SK-N-MC (cell line): ENCODE results near the gene LLGL2.
"Not testable (repeated sequence)": the region's sequence is repeated elsewhere in the genome, so short reads cannot be mapped to it uniquely, and the experiment has no call there.

Experiments
- DNase-seq: peaks from one replicate; pipeline ENCODE4 v3.0.0-alpha.2; 2011; ENCODE audit warnings: low read depth, low spot score
- H3K27ac ChIP-seq: fragments of 200-600 bp; sonication (generic); 2 replicates; pipeline ENCODE4 v1.5.1; 2016; ENCODE audit warnings: mixed run types
- H3K36me3 ChIP-seq: fragments of 200-600 bp; sonication (generic); 2 replicates; pipeline ENCODE4 v1.6.1; 2017; ENCODE audit warnings: antibody characterized with exemption, low read length, mixed read lengths; ENCODE audit not compliant: insufficient read depth
- H3K4me3 ChIP-seq: fragments of 200-600 bp; sonication (generic); 2 replicates; pipeline ENCODE4 v1.5.1; 2016
- H3K9ac ChIP-seq: fragments of 200-600 bp; sonication (generic); 2 replicates; pipeline ENCODE4 v1.8.0; 2017; ENCODE audit warnings: mixed run types, mixed read lengths; ENCODE audit not compliant: insufficient read length
- H3K9me3 ChIP-seq: fragments of 200-600 bp; sonication (generic); 2 replicates; pipeline ENCODE4 v1.6.1; 2017; ENCODE audit warnings: low read depth, mild to moderate bottlenecking, antibody characterized with exemption, low read length, moderate library complexity, mixed read lengths
- EZH2 ChIP-seq: fragments of 200-600 bp; sonication (generic); IDR thresholded peaks from one replicate; pipeline ENCODE4 v1.6.1; 2017; ENCODE audit warnings: antibody characterized with exemption
- FOXP2 ChIP-seq: optimal IDR thresholded peaks from 2 replicates; pipeline ENCODE3; 2011; ENCODE audit warnings: mild to moderate bottlenecking, moderate library complexity; ENCODE audit not compliant: insufficient read depth; ENCODE audit errors: extremely low read length, control extremely low read depth
- POLR2AphosphoS5 ChIP-seq: IDR thresholded peaks from 2 replicates; pipeline ENCODE4 v1.6.1; 2012; ENCODE audit warnings: mild to moderate bottlenecking, low read depth, low read length, borderline replicate concordance

Gene LLGL2

DNA sequence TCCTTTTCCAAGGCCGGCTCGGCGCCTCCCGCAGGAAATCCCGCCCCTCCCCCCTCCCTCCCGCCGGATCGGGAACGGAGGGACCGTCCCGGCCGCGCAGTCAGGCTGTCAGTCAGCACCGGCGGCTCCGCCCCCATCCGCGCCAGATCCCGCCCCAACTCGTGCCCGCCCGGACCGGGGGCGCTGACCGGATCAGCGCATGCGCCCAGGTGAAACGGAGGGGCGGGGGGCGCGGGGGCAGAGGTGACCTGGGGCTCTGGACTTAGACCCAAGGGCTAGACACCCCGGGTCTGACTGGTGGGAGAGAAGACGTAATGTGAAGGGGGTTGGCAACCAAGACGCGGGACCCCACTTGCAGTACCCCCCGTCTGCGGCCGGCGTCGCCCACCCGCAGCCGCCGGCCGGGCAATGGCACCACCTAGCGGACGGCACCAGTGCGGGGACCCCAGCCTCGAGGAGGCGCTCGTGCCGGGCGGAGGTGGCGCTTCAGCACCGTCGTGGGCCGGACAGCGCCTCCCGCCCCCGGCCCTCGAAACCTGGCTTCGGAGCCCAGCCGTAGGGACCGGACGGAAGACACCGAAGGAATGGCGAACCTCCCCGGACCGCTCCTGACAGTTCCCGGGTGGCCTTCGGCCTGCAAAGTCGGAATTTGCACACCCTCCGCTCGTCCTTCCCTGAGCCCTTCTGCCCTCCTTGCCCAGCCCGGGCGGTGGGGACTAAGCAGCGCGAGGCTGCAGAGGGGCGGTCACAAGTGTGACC lies 9.8 kb upstream of the LLGL2 start, which contains the start of gene CASKIN2:
CASKIN2 (minus strand) TSS at position 42 of the 759 bp plus-strand sequence. CDS start 1,733 bp downstream, outside the sequence.
- no peak for TF ChIP-seq FOXP2
- TF ChIP-seq POLR2AphosphoS5: no peak
- TF ChIP-seq EZH2: no peak
- peak within 1 kb of the TSS; percentile 85 for H3K4me3 ChIP-seq
- peak; percentile 12 for DNase-seq
- no peaks in the 10 kb centered on the region for H3K9me3 ChIP-seq
- H3K36me3 ChIP-seq: no peaks in the 10 kb centered on the region
- no peak within 1 kb of the TSS for H3K27ac ChIP-seq
- peak within 1 kb of the TSS; percentile 76 for H3K9ac ChIP-seq

DNA sequence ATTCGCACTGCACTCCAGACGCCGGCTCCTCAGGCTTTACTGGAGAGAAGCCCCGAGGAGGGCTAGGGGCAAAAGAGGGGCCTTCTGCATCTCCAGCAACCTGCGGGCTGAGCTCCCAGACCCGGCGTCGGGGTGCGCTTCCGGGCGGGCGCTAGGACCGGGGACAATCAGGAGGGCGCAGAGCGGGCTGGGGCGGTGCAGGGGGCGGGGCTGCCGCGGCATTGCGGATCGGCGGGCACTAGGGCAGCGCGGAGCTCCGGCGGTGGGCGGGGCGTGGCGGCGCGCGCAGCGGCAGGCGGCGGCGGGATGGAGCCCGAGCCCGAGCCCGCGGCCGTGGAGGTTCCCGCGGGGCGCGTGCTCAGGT lies 9.3 kb upstream of the LLGL2 start, which contains the start of gene TSEN54:
TSEN54 (plus strand) TSS at position 274 of the 364 bp plus-strand sequence; CDS start at position 307, 33 bp downstream.
- Histone ChIP-seq H3K36me3 (no peaks in the 10 kb centered on the region), H3K4me3 (peak within 1 kb of the TSS; percentile 85), H3K9me3 (no peaks in the 10 kb centered on the region), H3K27ac (no peak within 1 kb of the TSS), H3K9ac (peak within 1 kb of the TSS; percentile 78)
- peak; percentile 14 for DNase-seq
- TF ChIP-seq EZH2 (no peak), FOXP2 (peak; percentile 25)

DNA sequence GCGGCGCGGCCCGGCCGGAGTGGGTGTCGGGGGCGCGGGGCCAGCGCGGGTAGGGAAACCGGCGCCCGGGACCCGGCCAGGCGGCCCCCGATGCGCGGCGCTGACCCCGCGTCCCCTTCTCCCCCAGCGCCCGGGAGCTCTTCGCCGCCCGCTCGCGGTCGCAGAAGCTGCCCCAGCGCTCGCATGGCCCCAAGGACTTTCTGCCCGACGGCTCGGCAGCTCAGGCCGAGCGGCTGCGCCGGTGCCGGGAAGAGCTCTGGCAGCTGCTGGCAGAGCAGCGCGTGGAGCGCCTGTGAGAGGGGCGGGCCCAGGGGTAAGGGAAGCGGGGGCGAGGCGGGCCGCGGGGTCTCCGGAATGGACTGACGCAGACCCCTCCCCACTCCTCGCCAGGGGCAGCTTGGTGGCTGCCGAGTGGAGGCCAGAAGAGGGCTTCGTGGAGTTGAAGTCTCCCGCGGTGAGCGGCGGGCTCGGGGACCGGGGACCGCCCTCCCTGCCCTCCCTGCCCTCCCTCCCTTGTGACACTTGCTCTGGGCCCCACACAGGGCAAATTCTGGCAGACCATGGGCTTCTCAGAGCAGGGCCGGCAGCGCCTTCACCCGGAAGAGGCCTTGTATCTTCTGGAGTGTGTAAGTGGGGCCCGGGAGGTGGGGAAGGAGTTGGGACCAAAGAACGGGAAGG lies 8.7 kb upstream of the LLGL2 start:
- no peaks in the 10 kb centered on the region for H3K36me3 ChIP-seq
- peak overlapping the region; percentile 78 for H3K9ac ChIP-seq
- H3K4me3 ChIP-seq: peak overlapping the region; percentile 85
- no peak overlapping the region for H3K27ac ChIP-seq
- no peak for DNase-seq
- TF ChIP-seq POLR2AphosphoS5 (no peak), FOXP2 (no peak), EZH2 (no peak)
- H3K9me3 ChIP-seq: no peaks in the 10 kb centered on the region

DNA sequence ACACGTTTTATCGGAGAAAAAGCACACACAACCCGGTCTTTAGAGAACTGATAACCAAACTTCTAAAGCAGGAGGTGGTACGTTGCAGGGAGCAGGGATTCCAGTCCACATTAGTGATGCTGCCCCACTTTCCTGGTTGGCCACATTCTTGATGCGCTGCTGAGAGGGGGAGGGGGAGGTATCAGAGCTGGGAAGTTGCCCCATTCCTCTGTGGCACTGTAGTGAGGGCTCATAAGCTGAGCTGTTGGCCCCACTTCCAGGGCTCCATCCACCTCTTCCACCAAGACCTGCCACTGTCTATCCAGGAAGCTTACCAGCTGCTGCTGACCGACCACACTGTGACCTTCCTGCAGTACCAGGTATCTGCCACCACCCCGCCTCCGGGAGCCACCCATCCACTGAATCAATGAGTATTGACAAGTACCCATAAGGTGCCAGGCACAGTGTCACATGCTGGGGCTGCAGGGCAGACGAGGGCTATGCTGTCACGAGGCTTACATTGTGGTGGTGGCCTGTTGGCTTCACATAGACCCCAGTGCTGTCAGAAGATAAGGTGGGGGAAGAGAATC lies 8.1 kb upstream of the LLGL2 start:
- Histone ChIP-seq H3K9me3 (no peaks in the 10 kb centered on the region), H3K9ac (peak overlapping the region; percentile 78), H3K36me3 (no peaks in the 10 kb centered on the region), H3K4me3 (peak overlapping the region; percentile 85), H3K27ac (no peak overlapping the region)
- TF ChIP-seq EZH2 (no peak), FOXP2 (no peak), POLR2AphosphoS5 (no peak)
- no peak for DNase-seq

DNA sequence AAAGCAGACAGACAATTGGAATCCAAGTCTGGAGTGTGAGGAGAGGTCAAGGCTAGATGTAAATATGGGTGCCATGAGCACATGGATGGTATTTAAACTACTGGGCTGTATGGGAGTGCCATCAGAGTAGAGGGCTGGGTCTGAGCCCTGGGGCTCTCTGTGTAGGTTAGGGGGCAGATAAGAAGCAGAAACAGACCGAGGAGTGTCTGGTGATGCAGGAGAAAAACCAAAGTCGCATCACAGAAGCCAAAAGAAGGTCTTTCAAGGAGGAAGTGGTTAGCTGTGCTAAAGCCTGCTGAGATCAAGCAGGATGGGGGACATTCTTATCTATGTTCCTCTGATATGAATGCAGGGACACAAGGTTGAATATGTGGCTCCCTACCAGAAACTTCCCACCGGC lies 7.3 kb upstream of the LLGL2 start:
- H3K4me3 ChIP-seq: no peak overlapping the region
- H3K36me3 ChIP-seq: no peaks in the 10 kb centered on the region
- DNase-seq: no peak
- no peak overlapping the region for H3K9ac ChIP-seq
- no peaks in the 10 kb centered on the region for H3K9me3 ChIP-seq
- H3K27ac ChIP-seq: no peak overlapping the region
- no peak for TF ChIP-seq EZH2

DNA sequence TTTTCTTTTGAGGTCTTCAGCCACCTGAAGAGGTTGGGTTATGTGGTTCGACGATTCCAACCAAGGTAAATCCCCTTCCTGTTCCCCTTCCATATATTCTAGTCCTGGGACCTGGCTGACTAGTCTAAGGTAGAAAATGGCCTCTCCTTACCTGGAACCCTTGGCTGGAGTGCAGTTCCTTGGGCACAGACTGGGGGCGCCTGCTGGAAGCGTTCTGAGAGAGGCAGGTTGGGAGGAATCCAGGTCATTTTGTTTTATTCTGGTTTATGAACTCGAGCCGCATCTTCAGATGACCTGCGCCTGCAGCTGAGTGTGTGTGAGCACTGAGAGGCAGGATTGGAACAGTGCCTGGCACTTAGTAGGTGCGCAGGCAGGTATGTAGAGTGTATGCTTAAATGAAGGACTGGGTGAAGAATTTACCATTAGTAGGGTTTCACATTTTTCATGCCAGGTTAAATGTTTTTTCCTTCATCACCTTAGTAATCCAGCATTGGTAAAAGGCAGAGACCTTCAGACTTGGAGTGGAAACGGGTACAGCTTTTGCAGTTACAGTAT lies 6.4 kb upstream of the LLGL2 start:
- no peak overlapping the region for H3K27ac ChIP-seq
- H3K9me3 ChIP-seq: no peaks in the 10 kb centered on the region
- TF ChIP-seq FOXP2: no peak
- no peak for TF ChIP-seq EZH2
- TF ChIP-seq POLR2AphosphoS5: no peak
- no peaks in the 10 kb centered on the region for H3K36me3 ChIP-seq
- H3K9ac ChIP-seq: no peak overlapping the region
- no peak overlapping the region for H3K4me3 ChIP-seq
- no peak for DNase-seq

DNA sequence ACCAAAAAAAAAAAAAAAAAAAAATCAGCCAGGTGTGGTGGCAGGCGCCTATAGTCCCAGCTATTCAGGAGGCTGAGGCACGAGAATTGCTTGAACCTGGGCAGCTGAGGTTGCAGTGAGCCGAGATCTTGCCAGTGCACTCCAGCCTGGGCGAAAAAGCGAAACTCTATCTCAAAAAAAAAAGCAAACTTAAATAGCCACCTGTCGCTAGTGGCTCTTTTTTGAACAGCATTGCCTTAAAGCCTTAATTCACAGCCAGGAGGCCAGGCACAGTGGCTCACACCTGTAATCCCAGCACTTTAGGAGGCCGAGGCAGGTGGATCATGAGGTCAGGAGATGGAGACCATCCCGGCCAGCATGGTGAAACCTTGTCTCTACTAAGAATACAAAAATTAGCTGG lies 5.1 kb upstream of the LLGL2 start:
- not testable (repeated sequence) for H3K9ac ChIP-seq, H3K36me3 ChIP-seq, H3K4me3 ChIP-seq, H3K27ac ChIP-seq, H3K9me3 ChIP-seq, DNase-seq

DNA sequence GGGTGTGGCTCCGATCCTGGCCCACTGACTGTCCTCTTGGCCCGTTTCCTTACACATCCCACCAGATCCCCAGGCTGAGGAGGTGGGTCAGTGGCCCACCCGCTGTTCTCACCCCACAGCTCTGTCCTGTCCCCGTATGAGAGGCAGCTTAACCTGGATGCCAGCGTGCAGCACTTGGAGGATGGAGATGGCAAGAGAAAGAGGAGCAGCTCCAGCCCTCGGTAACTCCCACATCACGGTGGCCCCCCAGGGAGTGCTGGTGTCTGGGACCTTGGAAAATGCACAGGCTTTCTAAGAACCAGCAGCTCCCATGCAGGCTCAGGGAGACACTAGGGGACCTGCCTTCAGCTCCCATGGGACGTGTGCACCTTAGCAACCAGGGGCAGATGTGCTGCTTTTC lies 4.2 kb upstream of the LLGL2 start:
- DNase-seq: no peak
- H3K27ac ChIP-seq: no peak overlapping the region
- no peak for TF ChIP-seq FOXP2
- TF ChIP-seq POLR2AphosphoS5: no peak
- no peak for TF ChIP-seq EZH2
- H3K36me3 ChIP-seq: no peaks in the 10 kb centered on the region
- H3K9ac ChIP-seq: no peak overlapping the region
- no peak overlapping the region for H3K4me3 ChIP-seq
- no peaks in the 10 kb centered on the region for H3K9me3 ChIP-seq

DNA sequence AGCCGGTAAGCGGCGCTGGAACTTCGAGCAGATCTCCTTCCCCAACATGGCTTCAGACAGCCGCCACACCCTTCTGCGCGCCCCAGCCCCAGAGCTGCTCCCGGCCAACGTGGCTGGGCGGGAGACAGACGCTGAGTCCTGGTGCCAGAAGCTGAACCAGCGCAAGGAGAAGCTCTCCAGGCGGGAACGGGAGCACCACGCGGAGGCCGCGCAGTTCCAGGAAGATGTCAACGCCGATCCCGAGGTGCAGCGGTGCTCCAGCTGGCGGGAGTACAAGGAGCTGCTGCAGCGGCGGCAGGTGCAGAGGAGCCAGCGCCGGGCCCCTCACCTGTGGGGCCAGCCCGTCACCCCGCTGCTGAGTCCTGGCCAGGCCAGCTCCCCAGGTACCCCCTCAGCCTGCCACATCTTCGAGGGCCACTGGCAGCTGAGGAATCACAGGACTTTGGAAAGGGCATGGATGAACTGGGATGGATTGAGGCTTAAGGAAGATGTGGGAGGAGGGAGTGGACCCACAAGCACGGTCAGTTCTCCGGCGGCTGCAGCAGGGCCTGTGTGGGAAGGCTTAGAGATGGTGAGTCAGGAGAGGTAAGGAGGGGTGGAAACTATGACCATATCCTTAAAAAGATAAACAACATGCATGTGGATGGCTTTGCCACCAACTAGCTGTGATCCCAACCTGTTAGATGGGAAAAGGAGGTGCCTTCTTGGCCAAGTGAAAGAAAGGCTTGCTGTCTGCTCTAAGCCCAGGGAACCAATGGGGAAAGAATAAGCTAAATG lies 3.4 kb upstream of the LLGL2 start:
- no peak overlapping the region for H3K27ac ChIP-seq

More for the DNA sequence above, 3.4 kb upstream of the LLGL2 start:
- Histone ChIP-seq H3K36me3 (no peaks in the 10 kb centered on the region), H3K9me3 (no peaks in the 10 kb centered on the region), H3K9ac (no peak overlapping the region), H3K4me3 (no peak overlapping the region)
- TF ChIP-seq EZH2: no peak
- TF ChIP-seq FOXP2: no peak
- TF ChIP-seq POLR2AphosphoS5: no peak
- DNase-seq: no peak
